Kidney epithelial cell (primary cell): Measurements from ENCODE around the gene ADK. TPM values are rescaled to one million over a fixed set of nuclear protein-coding genes. Genes with fewer than 3 reads are reported as not detected.

Experiments
- DNase-seq: peaks from one replicate; pipeline ENCODE4 v3.0.0-alpha.2; 2010; ENCODE audit warnings: low read depth
- H3K27me3 ChIP-seq: 2 replicates; pipeline ENCODE4 v1.6.0; 2011; ENCODE audit warnings: low read length; ENCODE audit not compliant: control insufficient read depth, insufficient read depth
- H3K36me3 ChIP-seq: 2 replicates; pipeline ENCODE4 v1.5.1; 2011; ENCODE audit warnings: low read length; ENCODE audit not compliant: control insufficient read depth, insufficient read depth
- H3K4me3 ChIP-seq: 2 replicates; pipeline ENCODE4 v1.5.1; 2011; ENCODE audit warnings: low read depth, mild to moderate bottlenecking, control low read depth, low read length
- total RNA-seq: library from RNA; depleted of rRNA; stranded (reverse); fragments of >200 nt; gene quantifications from 2 replicates; pipeline ENCODE4 v1.2.3, GENCODE V29; 2015
- TF ChIP-seq, protein P1 (sequence below): IDR thresholded peaks from 2 replicates; pipeline ENCODE4 v1.5.1; 2011; ENCODE audit warnings: mild to moderate bottlenecking, moderate library complexity, low read length, control low read depth, inconsistent platforms; ENCODE audit not compliant: insufficient read depth, poor library complexity, severe bottlenecking

Gene ADK
- total RNA-seq, 1 donor from 2014 or later, result 43.6 TPM

DNA sequence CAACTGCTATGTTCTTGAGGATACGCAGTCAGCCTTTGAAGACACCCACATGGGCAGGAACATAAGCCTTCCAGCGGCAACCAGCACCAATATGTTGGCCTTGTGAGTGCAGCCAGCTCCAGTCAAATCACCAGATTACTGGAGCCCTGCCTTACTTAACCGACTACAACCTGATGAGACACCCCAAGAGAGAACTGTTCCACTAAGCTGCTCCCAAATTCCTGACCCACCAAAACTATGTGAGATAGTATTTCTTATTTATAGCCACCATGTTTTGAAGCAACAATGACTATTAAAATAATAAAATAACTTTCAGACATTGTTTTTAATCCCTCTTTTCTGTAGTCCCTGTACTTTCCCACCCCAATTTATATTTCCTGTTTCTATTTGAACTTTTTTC lies 179.6 kb downstream of the ADK start:
- Histone ChIP-seq H3K27me3 (no peaks in the 10 kb centered on the region), H3K36me3 (no peaks in the 10 kb centered on the region), H3K4me3 (no peak overlapping the region)
- TF ChIP-seq, protein P1, sequence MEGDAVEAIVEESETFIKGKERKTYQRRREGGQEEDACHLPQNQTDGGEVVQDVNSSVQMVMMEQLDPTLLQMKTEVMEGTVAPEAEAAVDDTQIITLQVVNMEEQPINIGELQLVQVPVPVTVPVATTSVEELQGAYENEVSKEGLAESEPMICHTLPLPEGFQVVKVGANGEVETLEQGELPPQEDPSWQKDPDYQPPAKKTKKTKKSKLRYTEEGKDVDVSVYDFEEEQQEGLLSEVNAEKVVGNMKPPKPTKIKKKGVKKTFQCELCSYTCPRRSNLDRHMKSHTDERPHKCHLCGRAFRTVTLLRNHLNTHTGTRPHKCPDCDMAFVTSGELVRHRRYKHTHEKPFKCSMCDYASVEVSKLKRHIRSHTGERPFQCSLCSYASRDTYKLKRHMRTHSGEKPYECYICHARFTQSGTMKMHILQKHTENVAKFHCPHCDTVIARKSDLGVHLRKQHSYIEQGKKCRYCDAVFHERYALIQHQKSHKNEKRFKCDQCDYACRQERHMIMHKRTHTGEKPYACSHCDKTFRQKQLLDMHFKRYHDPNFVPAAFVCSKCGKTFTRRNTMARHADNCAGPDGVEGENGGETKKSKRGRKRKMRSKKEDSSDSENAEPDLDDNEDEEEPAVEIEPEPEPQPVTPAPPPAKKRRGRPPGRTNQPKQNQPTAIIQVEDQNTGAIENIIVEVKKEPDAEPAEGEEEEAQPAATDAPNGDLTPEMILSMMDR, result no peak
- no peak for DNase-seq

DNA sequence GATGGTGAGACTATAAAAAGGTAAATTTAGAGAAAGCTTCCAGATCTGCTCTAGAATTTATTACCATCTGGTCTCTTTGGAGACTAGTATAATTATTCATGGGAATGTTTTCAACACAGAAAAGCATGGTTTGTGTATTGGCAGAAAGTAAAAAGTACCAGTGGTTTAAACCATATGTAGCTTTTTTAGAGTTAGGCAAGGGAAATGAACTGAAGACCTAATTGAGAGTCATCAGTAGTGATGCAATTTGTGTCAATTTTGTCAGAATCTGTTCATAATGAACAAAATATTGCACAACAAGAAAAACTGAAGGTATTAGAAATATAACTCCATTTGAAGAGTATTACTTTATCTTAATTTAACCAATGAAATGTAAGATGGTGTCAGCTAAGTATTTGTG lies 181.4 kb downstream of the ADK start:
- no peak for DNase-seq
- Histone ChIP-seq H3K27me3 (no peaks in the 10 kb centered on the region), H3K4me3 (no peak overlapping the region), H3K36me3 (no peaks in the 10 kb centered on the region)
- TF ChIP-seq, protein P1, result no peak

DNA sequence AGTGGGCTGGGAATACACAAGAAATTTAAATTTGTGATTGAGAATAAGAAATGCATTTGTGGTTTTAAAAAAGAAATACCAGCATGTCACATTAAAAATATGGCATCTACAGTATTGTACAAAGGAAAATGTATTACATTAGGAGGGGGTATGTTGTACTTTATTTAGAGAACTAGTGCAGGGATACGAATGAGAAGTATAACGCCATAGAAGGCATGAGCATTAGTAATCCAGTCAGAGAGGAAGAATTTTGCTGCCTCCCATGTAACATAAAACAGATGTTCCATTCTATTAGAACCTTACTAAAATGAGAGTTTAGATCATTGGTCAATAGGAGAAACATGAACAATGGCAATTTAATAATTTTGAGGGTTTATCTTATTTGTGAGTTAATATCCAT lies 182.2 kb downstream of the ADK start:
- no peak for DNase-seq
- Histone ChIP-seq H3K36me3 (no peaks in the 10 kb centered on the region), H3K4me3 (no peak overlapping the region), H3K27me3 (no peaks in the 10 kb centered on the region)
- TF ChIP-seq, protein P1, result no peak

DNA sequence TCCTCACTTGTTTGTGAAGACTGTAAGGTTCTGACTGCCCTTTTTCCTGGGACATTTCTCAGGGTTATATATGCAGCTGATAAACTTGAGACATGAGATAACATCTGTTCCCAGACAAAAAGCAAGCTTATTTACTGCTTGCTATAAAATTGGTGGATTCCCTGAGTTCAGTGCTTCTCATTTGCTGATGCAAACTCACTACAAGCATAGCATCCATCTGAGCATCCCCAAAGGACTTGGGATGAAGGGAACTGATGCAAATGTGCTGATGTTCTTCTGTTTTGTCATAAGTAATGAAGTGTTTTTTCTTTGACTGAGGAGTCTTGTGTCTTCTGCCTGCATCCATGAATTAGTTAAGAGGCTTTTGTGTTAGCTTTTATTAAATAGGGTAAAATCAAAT lies 183.2 kb downstream of the ADK start:
- TF ChIP-seq, protein P1, result no peak
- Histone ChIP-seq H3K36me3 (no peaks in the 10 kb centered on the region), H3K4me3 (no peak overlapping the region), H3K27me3 (no peaks in the 10 kb centered on the region)
- no peak for DNase-seq

DNA sequence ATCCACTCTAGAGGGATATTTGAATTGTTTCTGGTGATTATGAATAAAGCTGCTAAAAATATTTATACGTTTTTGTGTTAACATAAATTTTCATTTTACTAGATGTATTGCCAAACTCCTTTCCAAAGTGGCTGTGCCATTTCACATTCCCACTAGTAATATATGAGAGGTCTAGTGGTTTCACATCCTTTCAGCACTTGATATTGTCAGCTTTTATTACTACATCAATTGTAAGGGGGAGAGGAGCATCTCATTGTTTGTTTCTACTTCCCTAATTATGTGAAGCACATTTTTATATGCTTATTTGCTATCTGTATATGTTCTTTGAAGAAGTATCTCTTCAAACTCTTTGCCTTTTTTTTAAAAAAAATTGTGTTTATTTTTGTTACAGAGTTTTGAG lies 184.5 kb downstream of the ADK start:
- Histone ChIP-seq H3K4me3 (no peak overlapping the region), H3K27me3 (no peaks in the 10 kb centered on the region), H3K36me3 (no peaks in the 10 kb centered on the region)
- DNase-seq, result no peak
- TF ChIP-seq, protein P1, result no peak

DNA sequence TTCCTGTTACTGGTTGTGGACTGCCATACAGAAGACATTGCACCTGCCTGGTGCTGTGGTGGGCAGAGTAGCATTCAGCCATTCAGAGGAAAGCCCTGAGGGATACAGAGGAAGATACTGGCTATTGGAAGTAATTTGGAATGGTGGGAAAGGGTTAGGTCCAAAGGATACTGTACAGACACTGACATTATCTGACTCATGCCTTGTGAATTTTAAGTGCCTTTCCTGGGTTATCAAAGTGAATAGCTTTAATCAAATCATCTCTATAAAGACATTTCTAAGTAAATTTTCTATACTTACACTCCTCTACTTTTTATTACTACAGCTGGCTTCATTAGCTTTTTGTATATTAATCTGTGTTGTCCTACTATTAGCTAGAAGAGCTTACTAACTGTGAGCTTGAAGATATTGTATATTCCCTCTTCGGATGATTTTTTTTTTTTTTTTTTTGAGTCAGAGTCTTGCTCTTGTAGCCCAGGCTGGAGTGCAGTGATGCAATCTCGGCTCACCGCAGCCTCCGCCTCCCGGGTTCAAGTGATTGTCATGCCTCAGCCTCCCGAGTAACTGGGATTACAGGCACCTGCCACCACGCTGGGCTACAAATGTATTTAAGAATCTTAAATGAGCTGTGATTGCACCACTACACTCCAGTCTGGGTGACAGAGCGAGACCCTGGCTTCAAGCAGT lies 186.5 kb downstream of the ADK start:
- no peak overlapping the region for H3K4me3 ChIP-seq
- no peaks in the 10 kb centered on the region for H3K36me3 ChIP-seq
- TF ChIP-seq, protein P1, result no peak
- DNase-seq, result no peak
- no peaks in the 10 kb centered on the region for H3K27me3 ChIP-seq
